ENCODE results near the gene CCR9.

CCR9 gene

GRCh38 chr3:45927881-45928280 is 41.5 kb downstream of the CCR9 start:
- TF ChIP-seq MAX (IDR thresholded peaks at IDR 0.05) = no peak
- no peak for TF ChIP-seq TEAD4 (IDR thresholded peaks at IDR 0.05)
- TF ChIP-seq TCF12 (IDR thresholded peaks at IDR 0.05; ENCODE audit: low read depth) = no peak
- no peak for TF ChIP-seq USF1 (IDR thresholded peaks at IDR 0.05)
- TF ChIP-seq EGR1 (IDR thresholded peaks at IDR 0.05) = no peak
- TF ChIP-seq RAD21 (IDR thresholded peaks at IDR 0.05; ENCODE audit: low read depth) = no peak
- TF ChIP-seq, protein P1, sequence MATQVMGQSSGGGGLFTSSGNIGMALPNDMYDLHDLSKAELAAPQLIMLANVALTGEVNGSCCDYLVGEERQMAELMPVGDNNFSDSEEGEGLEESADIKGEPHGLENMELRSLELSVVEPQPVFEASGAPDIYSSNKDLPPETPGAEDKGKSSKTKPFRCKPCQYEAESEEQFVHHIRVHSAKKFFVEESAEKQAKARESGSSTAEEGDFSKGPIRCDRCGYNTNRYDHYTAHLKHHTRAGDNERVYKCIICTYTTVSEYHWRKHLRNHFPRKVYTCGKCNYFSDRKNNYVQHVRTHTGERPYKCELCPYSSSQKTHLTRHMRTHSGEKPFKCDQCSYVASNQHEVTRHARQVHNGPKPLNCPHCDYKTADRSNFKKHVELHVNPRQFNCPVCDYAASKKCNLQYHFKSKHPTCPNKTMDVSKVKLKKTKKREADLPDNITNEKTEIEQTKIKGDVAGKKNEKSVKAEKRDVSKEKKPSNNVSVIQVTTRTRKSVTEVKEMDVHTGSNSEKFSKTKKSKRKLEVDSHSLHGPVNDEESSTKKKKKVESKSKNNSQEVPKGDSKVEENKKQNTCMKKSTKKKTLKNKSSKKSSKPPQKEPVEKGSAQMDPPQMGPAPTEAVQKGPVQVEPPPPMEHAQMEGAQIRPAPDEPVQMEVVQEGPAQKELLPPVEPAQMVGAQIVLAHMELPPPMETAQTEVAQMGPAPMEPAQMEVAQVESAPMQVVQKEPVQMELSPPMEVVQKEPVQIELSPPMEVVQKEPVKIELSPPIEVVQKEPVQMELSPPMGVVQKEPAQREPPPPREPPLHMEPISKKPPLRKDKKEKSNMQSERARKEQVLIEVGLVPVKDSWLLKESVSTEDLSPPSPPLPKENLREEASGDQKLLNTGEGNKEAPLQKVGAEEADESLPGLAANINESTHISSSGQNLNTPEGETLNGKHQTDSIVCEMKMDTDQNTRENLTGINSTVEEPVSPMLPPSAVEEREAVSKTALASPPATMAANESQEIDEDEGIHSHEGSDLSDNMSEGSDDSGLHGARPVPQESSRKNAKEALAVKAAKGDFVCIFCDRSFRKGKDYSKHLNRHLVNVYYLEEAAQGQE (IDR thresholded peaks at IDR 0.05; ENCODE audit: low read depth) = no peak
- TF ChIP-seq TAF1 (IDR thresholded peaks at IDR 0.05; ENCODE audit: low read depth) = no peak
- TF ChIP-seq ZBTB7A (IDR thresholded peaks at IDR 0.05; ENCODE audit: low read depth) = no peak
- no peak for TF ChIP-seq NFIC (IDR thresholded peaks at IDR 0.05)
- TF ChIP-seq CREB1 (IDR thresholded peaks at IDR 0.05; ENCODE audit: low read depth) = no peak
- TF ChIP-seq FOXM1 (IDR thresholded peaks at IDR 0.05; ENCODE audit: borderline replicate concordance, low read depth) = no peak
- no peak for TF ChIP-seq CEBPB (IDR thresholded peaks at IDR 0.05)
- no peak for TF ChIP-seq YY1 (IDR thresholded peaks at IDR 0.05; ENCODE audit: low read depth)

- no peak for TF ChIP-seq CEBPB (IDR thresholded peaks at IDR 0.05)
- TF ChIP-seq ZBTB7A (IDR thresholded peaks at IDR 0.05; ENCODE audit: low read depth) = no peak
- no peak for TF ChIP-seq NFIC (IDR thresholded peaks at IDR 0.05)
- TF ChIP-seq TAF1 (IDR thresholded peaks at IDR 0.05; ENCODE audit: low read depth) = no peak
- peak; percentile 74 for TF ChIP-seq RAD21 (IDR thresholded peaks at IDR 0.05; ENCODE audit: low read depth)
- TF ChIP-seq, protein P1 (IDR thresholded peaks at IDR 0.05; ENCODE audit: low read depth) = no peak
- TF ChIP-seq CREB1 (IDR thresholded peaks at IDR 0.05; ENCODE audit: low read depth) = no peak
These were observed 42.8 kb downstream of the CCR9 start for GRCh38 chr3:45929042-45929679.

- TF ChIP-seq TCF12 (IDR thresholded peaks at IDR 0.05; ENCODE audit: low read depth) = no peak
- TF ChIP-seq, protein P1 (IDR thresholded peaks at IDR 0.05; ENCODE audit: low read depth) = no peak
- TF ChIP-seq TAF1 (IDR thresholded peaks at IDR 0.05; ENCODE audit: low read depth) = no peak
- no peak for TF ChIP-seq CEBPB (IDR thresholded peaks at IDR 0.05)
- no peak for TF ChIP-seq MAX (IDR thresholded peaks at IDR 0.05)
- TF ChIP-seq EP300 (IDR thresholded peaks at IDR 0.05; ENCODE audit: borderline replicate concordance) = no peak
These were observed 45.2 kb downstream of the CCR9 start for GRCh38 chr3:45931496-45931895.

- no peak for TF ChIP-seq YY1 (IDR thresholded peaks at IDR 0.05; ENCODE audit: low read depth)
- TF ChIP-seq, protein P1 (IDR thresholded peaks at IDR 0.05; ENCODE audit: low read depth) = no peak
- TF ChIP-seq USF1 (IDR thresholded peaks at IDR 0.05) = no peak
- TF ChIP-seq MAX (IDR thresholded peaks at IDR 0.05) = no peak
- no peak for TF ChIP-seq TAF1 (IDR thresholded peaks at IDR 0.05; ENCODE audit: low read depth)
- no peak for TF ChIP-seq EP300 (IDR thresholded peaks at IDR 0.05; ENCODE audit: borderline replicate concordance)
- TF ChIP-seq TEAD4 (IDR thresholded peaks at IDR 0.05) = no peak
- TF ChIP-seq ZBTB7A (IDR thresholded peaks at IDR 0.05; ENCODE audit: low read depth) = no peak
- TF ChIP-seq NFIC (IDR thresholded peaks at IDR 0.05) = no peak
- no peak for TF ChIP-seq CEBPB (IDR thresholded peaks at IDR 0.05)
- TF ChIP-seq CREB1 (IDR thresholded peaks at IDR 0.05; ENCODE audit: low read depth) = no peak
- no peak for TF ChIP-seq FOXM1 (IDR thresholded peaks at IDR 0.05; ENCODE audit: borderline replicate concordance, low read depth)
- no peak for TF ChIP-seq RAD21 (IDR thresholded peaks at IDR 0.05; ENCODE audit: low read depth)
- no peak for TF ChIP-seq EGR1 (IDR thresholded peaks at IDR 0.05)
- TF ChIP-seq TCF12 (IDR thresholded peaks at IDR 0.05; ENCODE audit: low read depth) = no peak
These were observed 45.8 kb downstream of the CCR9 start for GRCh38 chr3:45932112-45932511.
